ACC112 (cell line): ENCODE measurements around the gene PRICKLE2.

Source experiments
- H2AFZ ChIP-seq: fragments of 200-600 bp; sonication (generic); one replicate; pipeline ENCODE4 v1.6.0; 2017; ENCODE audit warnings: antibody characterized with exemption, low read length; ENCODE audit not compliant: unreplicated experiment
- H3K27ac ChIP-seq: fragments of 200-600 bp; sonication (generic); 2 replicates; pipeline ENCODE4 v1.5.1; 2014; ENCODE audit warnings: low read depth, mild to moderate bottlenecking, antibody characterized with exemption, low read length, moderate library complexity
- H3K27me3 ChIP-seq: fragments of 200-600 bp; sonication (generic); 2 replicates; pipeline ENCODE4 v1.6.1; 2014; ENCODE audit warnings: mild to moderate bottlenecking, antibody characterized with exemption, low read length, moderate library complexity, mixed read lengths; ENCODE audit not compliant: insufficient read depth
- H3K36me3 ChIP-seq: fragments of 200-600 bp; sonication (generic); 2 replicates; pipeline ENCODE4 v1.6.1; 2016; ENCODE audit warnings: mild to moderate bottlenecking, antibody characterized with exemption, low read length, moderate library complexity, mixed read lengths; ENCODE audit not compliant: insufficient read depth
- H3K4me1 ChIP-seq: fragments of 200-600 bp; sonication (generic); one replicate; pipeline ENCODE4 v1.6.1; 2016; ENCODE audit warnings: low read length, mixed read lengths; ENCODE audit not compliant: insufficient read depth, unreplicated experiment, control insufficient read depth
- H3K4me3 ChIP-seq: fragments of 200-600 bp; sonication (generic); 2 replicates; pipeline ENCODE4 v1.5.1; 2014; ENCODE audit warnings: mild to moderate bottlenecking, low read depth, low read length
- H3K79me2 ChIP-seq: fragments of 200-600 bp; sonication (generic); one replicate; pipeline ENCODE4 v1.6.0; 2016; ENCODE audit warnings: low read length; ENCODE audit not compliant: control insufficient read depth, unreplicated experiment, insufficient read depth

Gene PRICKLE2

GRCh38 chr3:64220161-64220914 lies 4.9 kb downstream of the PRICKLE2 start:
- Histone ChIP-seq H2AFZ (peak overlapping the region; percentile 33), H3K36me3 (no peaks in the 10 kb centered on the region)

GRCh38 chr3:64218746-64219145 lies 6.5 kb downstream of the PRICKLE2 start:
- peaks cover 89% of the 10 kb centered on the region for H3K79me2 ChIP-seq
- no peak overlapping the region for H2AFZ ChIP-seq
- H3K36me3 ChIP-seq: no peaks in the 10 kb centered on the region
- no peak overlapping the region for H3K27ac ChIP-seq
- no peaks in the 10 kb centered on the region for H3K27me3 ChIP-seq
- H3K4me1 ChIP-seq: peaks cover 75% of the 10 kb centered on the region
- no peak overlapping the region for H3K4me3 ChIP-seq

More at GRCh38 chr3:64220161-64220914, 4.9 kb downstream of the PRICKLE2 start:
- H3K27ac ChIP-seq: peak overlapping the region; percentile 61
- peaks cover 80% of the 10 kb centered on the region for H3K4me1 ChIP-seq
- H3K79me2 ChIP-seq: peaks cover 93% of the 10 kb centered on the region
- no peaks in the 10 kb centered on the region for H3K27me3 ChIP-seq
- peak overlapping the region; percentile 13 for H3K4me3 ChIP-seq

- Histone ChIP-seq H2AFZ (no peak overlapping the region), H3K4me3 (no peak overlapping the region), H3K27me3 (no peaks in the 10 kb centered on the region), H3K36me3 (no peaks in the 10 kb centered on the region), H3K79me2 (peaks cover 89% of the 10 kb centered on the region), H3K4me1 (peaks cover 75% of the 10 kb centered on the region), H3K27ac (no peak overlapping the region)
Measured at GRCh38 chr3:64218329-64218728, 6.9 kb downstream of the PRICKLE2 start.

GRCh38 chr3:64216274-64217147 lies 8.8 kb downstream of the PRICKLE2 start:
- Histone ChIP-seq H3K36me3 (no peaks in the 10 kb centered on the region), H3K27ac (peak overlapping the region; percentile 19; the same call in 1 of the 2 replicates), H3K4me3 (peak overlapping the region; percentile 36; the same call in 1 of the 2 replicates), H3K27me3 (no peaks in the 10 kb centered on the region), H3K4me1 (peaks cover 67% of the 10 kb centered on the region), H2AFZ (peak overlapping the region; percentile 31), H3K79me2 (peaks cover 88% of the 10 kb centered on the region)

GRCh38 chr3:64215559-64215958 lies 9.7 kb downstream of the PRICKLE2 start:
- Histone ChIP-seq H3K79me2 (peaks cover 88% of the 10 kb centered on the region), H2AFZ (no peak overlapping the region), H3K27me3 (no peaks in the 10 kb centered on the region), H3K27ac (peak overlapping the region; percentile 88), H3K4me1 (peaks cover 61% of the 10 kb centered on the region), H3K36me3 (no peaks in the 10 kb centered on the region), H3K4me3 (no peak overlapping the region; the same call in 1 of the 2 replicates)

GRCh38 chr3:64215103-64215502 lies 10.2 kb downstream of the PRICKLE2 start:
- Histone ChIP-seq H3K36me3 (no peaks in the 10 kb centered on the region), H3K4me3 (peak overlapping the region; percentile 66), H2AFZ (peak overlapping the region; percentile 18), H3K4me1 (peaks cover 61% of the 10 kb centered on the region), H3K79me2 (peaks cover 88% of the 10 kb centered on the region), H3K27me3 (no peaks in the 10 kb centered on the region), H3K27ac (peak overlapping the region; percentile 88)

- Histone ChIP-seq H3K36me3 (peaks cover 2% of the 10 kb centered on the region; the same call in 1 of the 2 replicates), H3K4me1 (peaks cover 61% of the 10 kb centered on the region), H3K4me3 (peak overlapping the region; percentile 66), H3K27me3 (no peaks in the 10 kb centered on the region), H2AFZ (peak overlapping the region; percentile 18), H3K27ac (peak overlapping the region; percentile 88), H3K79me2 (peaks cover 88% of the 10 kb centered on the region)
Measured at GRCh38 chr3:64214381-64215018, 10.8 kb downstream of the PRICKLE2 start.

- H3K4me3 ChIP-seq: peak overlapping the region; percentile 66
- H3K4me1 ChIP-seq: peaks cover 57% of the 10 kb centered on the region
- peaks cover 3% of the 10 kb centered on the region; the same call in 1 of the 2 replicates for H3K36me3 ChIP-seq
- H3K79me2 ChIP-seq: peaks cover 88% of the 10 kb centered on the region
- peak overlapping the region; percentile 0 for H2AFZ ChIP-seq
- no peaks in the 10 kb centered on the region for H3K27me3 ChIP-seq
- peak overlapping the region; percentile 88 for H3K27ac ChIP-seq
Measured at GRCh38 chr3:64213962-64214379, 11.3 kb downstream of the PRICKLE2 start.

- Histone ChIP-seq H3K27ac (peak overlapping the region; percentile 88), H2AFZ (no peak overlapping the region), H3K36me3 (peaks cover 3% of the 10 kb centered on the region; the same call in 1 of the 2 replicates), H3K79me2 (peaks cover 88% of the 10 kb centered on the region), H3K27me3 (no peaks in the 10 kb centered on the region), H3K4me1 (peaks cover 57% of the 10 kb centered on the region), H3K4me3 (peak overlapping the region; percentile 66)
Measured at GRCh38 chr3:64213224-64213878, 11.9 kb downstream of the PRICKLE2 start.
